HCT116 (cell line): ENCODE results near the gene RXFP2. TPM values are rescaled to one million over a fixed set of nuclear protein-coding genes. Genes with fewer than 3 reads are reported as not detected.

Experiments
- ATAC-seq: fragments of 200-7000 bp; cut with Tn5 transposase; 2 replicates; pipeline ENCODE4 v1.9.1; 2020; ENCODE audit warnings: mild to moderate bottlenecking, moderate library complexity
- BruUV-seq: library from RNA; stranded (reverse); fragments of 400-500 nt; replicated peaks from 2 replicates; lab custom pipeline; 2021; lab: Mats Ljungman, UMichigan
- CTCF ChIA-PET: fragments of 300-600 bp; sonication (Branson Sonifier 250); formaldehyde crosslinking; loops from one replicate; lab custom pipeline; 2021; ENCODE audit warnings: antibody characterized with exemption; lab: Charles Lee
- POLR2A ChIA-PET: fragments of 300-600, 350-600 bp; sonication (Branson Sonifier 250); formaldehyde crosslinking; loops from one replicate; lab custom pipeline; 2021; ENCODE audit warnings: antibody characterized with exemption; lab: Charles Lee
- RAD21 ChIA-PET, 2 experiments: fragments of 300-600 bp; sonication (Branson Sonifier 250); formaldehyde crosslinking; loops; one replicate each; lab custom pipeline; 2023; ENCODE audit warnings: low total read pairs in 2 of 2; ENCODE audit not compliant: uncharacterized antibody in 2 of 2, unreplicated experiment in 2 of 2, low non-redundant PET in 1 of 2; lab: Charles Lee
- DNase-seq: peaks from one replicate; pipeline ENCODE4 v3.0.0-alpha.2; 2010; ENCODE audit warnings: low read depth, low spot score
- H2AFZ ChIP-seq: fragments of 200-600 bp; shearing (Covaris generic), sonication (generic); 2 replicates; pipeline ENCODE4 v1.6.1; 2017; ENCODE audit warnings: low read depth, mixed run types, mixed read lengths, antibody characterized with exemption, low read length; ENCODE audit not compliant: poor library complexity, severe bottlenecking
- H3K27ac ChIP-seq: 2 replicates; pipeline ENCODE4 v1.5.1; 2012; ENCODE audit warnings: low read depth, low read length
- H3K27me3 ChIP-seq: fragments of 200-600 bp; sonication (generic); 2 replicates; pipeline ENCODE4 v1.6.1; 2016; ENCODE audit warnings: mixed run types, low read length, mixed read lengths; ENCODE audit not compliant: insufficient read depth
- H3K36me3 ChIP-seq, 2 experiments: fragments of 200-500 bp in 1 of 2; fragments of 200-600 bp in 1 of 2; sonication (Bioruptor generic) in 1 of 2; sonication (generic) in 1 of 2; 2 replicates each; pipeline versions ENCODE4 v1.5.1 to v1.6.1; 2014 to 2016; ENCODE audit warnings: low read length in 2 of 2, inconsistent platforms in 1 of 2, mixed read lengths in 1 of 2, mixed run types in 1 of 2; ENCODE audit not compliant: insufficient read depth in 2 of 2, control insufficient read depth in 1 of 2
- H3K4me1 ChIP-seq, 2 experiments: fragments of 200-600 bp in 1 of 2; sonication (generic) in 1 of 2; 2 replicates each; pipeline versions ENCODE4 v1.5.1 to v1.6.1; 2012 to 2017; ENCODE audit warnings: low read length in 2 of 2, inconsistent platforms in 1 of 2, mild to moderate bottlenecking in 1 of 2, mixed read lengths in 1 of 2, mixed run types in 1 of 2, moderate library complexity in 1 of 2; ENCODE audit not compliant: insufficient read depth in 2 of 2, control insufficient read depth in 1 of 2
- H3K4me2 ChIP-seq: fragments of 200-600 bp; sonication (generic); 2 replicates; pipeline ENCODE4 v1.6.1; 2017; ENCODE audit warnings: mixed run types, low read length, mixed read lengths
- H3K4me3 ChIP-seq, 2 experiments: fragments of 200-600 bp in 1 of 2; sonication (generic) in 1 of 2; replicated peaks in 1 of 2; 2 replicates each; pipeline ENCODE4 v1.5.1; 2011 to 2016; ENCODE audit warnings: low read length in 2 of 2, control low read depth in 1 of 2, low read depth in 1 of 2, mild to moderate bottlenecking in 1 of 2, mixed read lengths in 1 of 2, mixed run types in 1 of 2
- H3K79me2 ChIP-seq: fragments of 200-600 bp; sonication (generic); 2 replicates; pipeline ENCODE4 v1.6.1; 2017; ENCODE audit warnings: mild to moderate bottlenecking, mixed run types, low read length, moderate library complexity, mixed read lengths; ENCODE audit not compliant: insufficient read depth
- H3K9ac ChIP-seq: fragments of 200-600 bp; sonication (generic); 2 replicates; pipeline ENCODE4 v1.6.1; 2016; ENCODE audit warnings: low read length, mixed read lengths
- H3K9me2 ChIP-seq: fragments of 200-600 bp; sonication (generic), shearing (Covaris generic); 2 replicates; pipeline ENCODE4 v1.6.1; 2017; ENCODE audit warnings: mixed run types, mild to moderate bottlenecking, moderate library complexity; ENCODE audit not compliant: insufficient read depth
- H3K9me3 ChIP-seq, 2 experiments: fragments of 200-500 bp in 1 of 2; fragments of 200-600 bp in 1 of 2; sonication (Bioruptor generic) in 1 of 2; sonication (generic) in 1 of 2; 2 replicates each; pipeline ENCODE4 v1.6.1; 2014 to 2017; ENCODE audit warnings: low read length in 2 of 2, mixed read lengths in 2 of 2, inconsistent platforms in 1 of 2, low read depth in 1 of 2, mild to moderate bottlenecking in 1 of 2, mixed run types in 1 of 2, moderate library complexity in 1 of 2; ENCODE audit not compliant: control insufficient read depth in 1 of 2, insufficient read depth in 1 of 2
- H4K20me1 ChIP-seq: fragments of 200-600 bp; sonication (generic), shearing (Covaris generic); 2 replicates; pipeline ENCODE4 v1.6.1; 2017; ENCODE audit warnings: mixed run types, mild to moderate bottlenecking, moderate library complexity; ENCODE audit not compliant: insufficient read depth
- ELF1 ChIP-seq: IDR thresholded peaks from 2 replicates; pipeline ENCODE4 v1.6.1; 2012; ENCODE audit warnings: low read depth, borderline replicate concordance
- EZH2phosphoT487 ChIP-seq: fragments of 200-600 bp; IDR thresholded peaks from 2 replicates; pipeline ENCODE4 v1.6.1; 2018; ENCODE audit warnings: antibody characterized with exemption, borderline replicate concordance
- FOSL1 ChIP-seq: IDR thresholded peaks from 2 replicates; pipeline ENCODE4 v1.6.1; 2012; ENCODE audit warnings: low read depth
- MAX ChIP-seq: IDR thresholded peaks from 2 replicates; pipeline ENCODE4 v1.6.1; 2012
- POLR2AphosphoS5 ChIP-seq: IDR thresholded peaks from 2 replicates; pipeline ENCODE4 v1.6.1; 2011; ENCODE audit warnings: mild to moderate bottlenecking, low read depth, low read length, moderate library complexity
- SIN3A ChIP-seq: IDR thresholded peaks from 2 replicates; pipeline ENCODE4 v1.6.1; 2012; ENCODE audit warnings: low read depth
- SP1 ChIP-seq: IDR thresholded peaks from 2 replicates; pipeline ENCODE4 v1.6.1; 2012; ENCODE audit warnings: low read depth
- SRF ChIP-seq: IDR thresholded peaks from 2 replicates; pipeline ENCODE4 v1.6.1; 2012; ENCODE audit warnings: low read depth
- ZFX ChIP-seq: fragments of 450-650 bp; IDR thresholded peaks from 2 replicates; pipeline ENCODE4 v1.6.1; 2017
- ZNF274 ChIP-seq: fragments of 200-500 bp; sonication (Bioruptor generic); IDR thresholded peaks from 2 replicates; pipeline ENCODE4 v1.6.1; 2014; ENCODE audit warnings: mild to moderate bottlenecking, low read depth, low read length, inconsistent platforms
- intact Hi-C: fragments of 100-400 bp; cut with micrococcal nuclease; formaldehyde crosslinking; loops from 2 replicates; pipeline ENCODE4 v1.10.0; 2022
- total RNA-seq: library from RNA; stranded (reverse); gene quantifications from one replicate; pipeline ENCODE4 v1.2.1, GENCODE V29; 2021; ENCODE audit not compliant: unreplicated experiment
- TF ChIP-seq, protein P1 (sequence below): IDR thresholded peaks from 2 replicates; pipeline ENCODE4 v1.6.1; 2012
- TF ChIP-seq, protein P2 (sequence below), 3 experiments: fragments of 200-600 bp in 1 of 3; sonication (generic) in 1 of 3; IDR thresholded peaks in 2 of 3; conservative IDR thresholded peaks in 1 of 3; 2 replicates each; pipeline ENCODE4 v1.5.1; 2012 to 2017; ENCODE audit warnings: low read depth in 2 of 3, low read length in 2 of 3, antibody characterized with exemption in 1 of 3, borderline replicate concordance in 1 of 3, control low read depth in 1 of 3, mild to moderate bottlenecking in 1 of 3, mixed read lengths in 1 of 3, mixed run types in 1 of 3, moderate library complexity in 1 of 3; ENCODE audit not compliant: insufficient read depth in 1 of 3

Gene RXFP2
- total RNA-seq, 1 experiment from 2014 or later: not detected

DNA sequence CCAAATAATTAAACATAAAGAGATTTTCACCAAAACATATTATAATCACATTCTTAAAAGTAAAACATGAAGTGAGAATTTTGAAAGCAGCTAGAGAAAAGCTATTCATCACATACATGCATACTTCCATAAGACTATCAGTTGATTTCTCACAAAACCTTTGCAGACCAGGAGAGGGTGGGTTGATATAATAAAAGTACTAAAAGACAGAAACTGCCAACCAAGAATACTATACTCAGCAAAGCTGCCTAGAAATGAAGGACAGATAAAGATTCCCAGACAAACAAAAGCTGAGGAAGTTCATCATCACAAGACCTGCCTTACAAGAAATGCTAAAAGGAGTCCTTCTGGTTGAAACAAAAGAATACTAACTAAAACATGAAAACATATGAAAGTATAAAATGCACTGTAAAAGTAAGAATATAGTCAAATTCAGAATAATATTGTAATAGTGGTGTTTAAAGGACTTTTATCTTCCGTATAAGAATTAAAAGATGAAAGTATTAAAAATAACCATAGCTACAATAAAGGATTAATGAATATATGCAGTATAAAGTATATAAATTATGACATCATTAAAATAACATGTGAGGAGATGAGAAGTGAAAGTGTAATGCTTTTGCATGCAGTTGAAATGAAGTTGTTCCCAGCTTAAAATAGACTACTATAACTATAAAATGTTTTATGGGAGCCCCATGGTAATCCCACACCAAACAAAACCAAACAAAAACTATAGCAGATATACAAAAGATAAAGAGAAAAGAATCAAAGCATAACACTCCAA, 76.2 kb downstream of the RXFP2 start:
- intact Hi-C loops: no loop called here

More for the DNA sequence above, 76.2 kb downstream of the RXFP2 start:
- Histone ChIP-seq H3K9me2 (no peaks in the 10 kb centered on the region), H3K36me3 (no peaks in the 10 kb centered on the region), H3K4me3 (no peak overlapping the region), H3K27me3 (no peaks in the 10 kb centered on the region), H3K9ac (no peak overlapping the region), H3K9me3 (no peaks in the 10 kb centered on the region), H4K20me1 (no peaks in the 10 kb centered on the region), H2AFZ (no peak overlapping the region), H3K79me2 (no peaks in the 10 kb centered on the region), H3K27ac (no peak overlapping the region), H3K4me1 (no peaks in the 10 kb centered on the region), H3K4me2 (no peak overlapping the region)
- no peak for DNase-seq
- ATAC-seq: no peak
- ChIA-PET RAD21 (no interaction called here), CTCF (no interaction called here), POLR2A (no interaction called here)
- no peak for TF ChIP-seq ZFX
- TF ChIP-seq SIN3A: no peak
- no peak for TF ChIP-seq POLR2AphosphoS5
- no peak for TF ChIP-seq SRF
- no peak for TF ChIP-seq EZH2phosphoT487
- no peak for TF ChIP-seq ELF1
- TF ChIP-seq MAX: no peak
- TF ChIP-seq ZNF274: no peak
- TF ChIP-seq, protein P1, sequence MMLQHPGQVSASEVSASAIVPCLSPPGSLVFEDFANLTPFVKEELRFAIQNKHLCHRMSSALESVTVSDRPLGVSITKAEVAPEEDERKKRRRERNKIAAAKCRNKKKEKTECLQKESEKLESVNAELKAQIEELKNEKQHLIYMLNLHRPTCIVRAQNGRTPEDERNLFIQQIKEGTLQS: no peak
- TF ChIP-seq, protein P2, sequence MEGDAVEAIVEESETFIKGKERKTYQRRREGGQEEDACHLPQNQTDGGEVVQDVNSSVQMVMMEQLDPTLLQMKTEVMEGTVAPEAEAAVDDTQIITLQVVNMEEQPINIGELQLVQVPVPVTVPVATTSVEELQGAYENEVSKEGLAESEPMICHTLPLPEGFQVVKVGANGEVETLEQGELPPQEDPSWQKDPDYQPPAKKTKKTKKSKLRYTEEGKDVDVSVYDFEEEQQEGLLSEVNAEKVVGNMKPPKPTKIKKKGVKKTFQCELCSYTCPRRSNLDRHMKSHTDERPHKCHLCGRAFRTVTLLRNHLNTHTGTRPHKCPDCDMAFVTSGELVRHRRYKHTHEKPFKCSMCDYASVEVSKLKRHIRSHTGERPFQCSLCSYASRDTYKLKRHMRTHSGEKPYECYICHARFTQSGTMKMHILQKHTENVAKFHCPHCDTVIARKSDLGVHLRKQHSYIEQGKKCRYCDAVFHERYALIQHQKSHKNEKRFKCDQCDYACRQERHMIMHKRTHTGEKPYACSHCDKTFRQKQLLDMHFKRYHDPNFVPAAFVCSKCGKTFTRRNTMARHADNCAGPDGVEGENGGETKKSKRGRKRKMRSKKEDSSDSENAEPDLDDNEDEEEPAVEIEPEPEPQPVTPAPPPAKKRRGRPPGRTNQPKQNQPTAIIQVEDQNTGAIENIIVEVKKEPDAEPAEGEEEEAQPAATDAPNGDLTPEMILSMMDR (IDR thresholded peaks at IDR 0.05 in 2 of 3, conservative IDR thresholded peaks at IDR 0.05 in 1 of 3; ENCODE audit: borderline replicate concordance in 1 of 3, insufficient read depth in 1 of 3, low read depth in 2 of 3, low read length in 2 of 3): no peak
- TF ChIP-seq SP1: no peak
- no peak for TF ChIP-seq FOSL1
- no TSS peak for BruUV-seq
